Ureter (tissue), 1 donor: ENCODE measurements around the gene RBL2. TPM values are rescaled to one million over a fixed set of nuclear protein-coding genes. Genes with fewer than 3 reads are reported as not detected.
"Not testable (repeated sequence)": the region's sequence is repeated elsewhere in the genome, so short reads cannot be mapped to it uniquely, and the experiment has no call there.

Experiments
- DNase-seq: peaks from one replicate; pipeline ENCODE4 v3.0.0-alpha.2; 2020; ENCODE audit warnings: low spot score
- total RNA-seq: library from RNA; stranded (reverse); gene quantifications from one replicate; pipeline ENCODE4 v1.2.4, GENCODE V29; 2023
- donor health status: DM: yes; HTN: yes; CAD: no.

The RBL2 gene
- total RNA-seq: 74.9 TPM

DNA sequence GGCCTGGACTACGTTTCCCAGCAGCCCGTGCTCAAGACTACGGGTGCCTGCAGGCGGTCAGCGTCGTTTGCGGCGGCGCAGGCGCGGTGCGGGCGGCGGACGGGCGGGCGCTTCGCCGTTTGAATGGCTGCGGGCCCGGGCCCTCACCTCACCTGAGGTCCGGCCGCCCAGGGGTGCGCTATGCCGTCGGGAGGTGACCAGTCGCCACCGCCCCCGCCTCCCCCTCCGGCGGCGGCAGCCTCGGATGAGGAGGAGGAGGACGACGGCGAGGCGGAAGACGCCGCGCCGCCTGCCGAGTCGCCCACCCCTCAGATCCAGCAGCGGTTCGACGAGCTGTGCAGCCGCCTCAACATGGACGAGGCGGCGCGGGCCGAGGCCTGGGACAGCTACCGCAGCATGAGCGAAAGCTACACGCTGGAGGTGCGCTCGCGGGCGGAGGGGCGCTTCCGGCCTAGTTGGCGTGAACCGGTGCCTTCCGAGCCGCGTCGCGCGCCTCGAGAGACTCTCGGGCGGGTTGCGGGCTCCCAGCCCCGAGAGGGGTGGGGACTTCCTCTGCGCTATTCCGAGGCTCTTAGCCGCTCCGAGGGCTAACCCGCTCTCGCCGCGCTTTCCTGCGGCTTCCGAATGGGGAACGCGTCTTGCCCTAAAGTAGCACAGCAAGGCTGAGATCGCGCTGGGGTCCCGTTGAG lies at the start of gene RBL2:
Gene RBL2, plus strand, starts transcription at position 95 of the 689 bp plus-strand sequence. Its CDS starts 86 bp downstream, at position 181.
- peak; percentile 90 for DNase-seq

DNA sequence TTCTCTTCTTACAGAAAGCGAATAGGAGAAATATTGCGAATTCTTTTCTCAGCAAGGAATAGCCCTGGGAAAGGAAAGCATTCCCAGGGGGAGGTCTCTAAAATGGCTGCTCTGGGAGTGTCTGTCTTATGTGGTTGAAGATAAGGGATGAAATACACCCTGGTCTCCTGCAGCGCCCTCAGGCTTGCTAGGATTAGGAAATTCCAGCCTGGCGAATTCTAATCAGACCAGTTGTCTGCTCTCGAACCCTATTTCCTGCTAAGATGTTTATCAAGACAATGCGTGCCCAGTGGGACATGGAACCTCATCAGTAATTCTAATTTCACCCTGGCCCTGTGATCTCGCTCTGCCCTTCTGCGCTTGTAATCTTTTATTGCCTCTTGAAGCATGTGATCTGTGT lies 49.7 kb upstream of the RBL2 start:
- not testable (repeated sequence) for DNase-seq

DNA sequence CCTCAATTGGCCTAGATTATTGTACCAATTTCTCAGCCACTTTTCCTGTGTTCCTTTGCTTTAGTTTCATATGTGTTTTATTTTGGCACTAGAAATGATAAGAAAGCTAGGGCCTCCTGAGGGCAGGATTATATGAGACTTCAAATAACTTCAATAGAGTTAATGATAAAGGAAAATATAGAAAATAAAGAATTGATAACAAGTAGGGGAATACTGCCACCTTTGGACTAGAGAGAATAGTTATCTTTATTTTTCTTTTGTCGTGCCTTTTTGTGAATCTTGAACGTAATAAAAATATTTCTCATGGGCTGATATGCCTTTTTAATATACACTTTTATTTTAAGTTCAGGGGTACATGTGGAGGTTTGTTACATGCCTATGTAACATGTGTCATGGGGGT lies 29.3 kb upstream of the RBL2 start:
- no peak for DNase-seq

DNA sequence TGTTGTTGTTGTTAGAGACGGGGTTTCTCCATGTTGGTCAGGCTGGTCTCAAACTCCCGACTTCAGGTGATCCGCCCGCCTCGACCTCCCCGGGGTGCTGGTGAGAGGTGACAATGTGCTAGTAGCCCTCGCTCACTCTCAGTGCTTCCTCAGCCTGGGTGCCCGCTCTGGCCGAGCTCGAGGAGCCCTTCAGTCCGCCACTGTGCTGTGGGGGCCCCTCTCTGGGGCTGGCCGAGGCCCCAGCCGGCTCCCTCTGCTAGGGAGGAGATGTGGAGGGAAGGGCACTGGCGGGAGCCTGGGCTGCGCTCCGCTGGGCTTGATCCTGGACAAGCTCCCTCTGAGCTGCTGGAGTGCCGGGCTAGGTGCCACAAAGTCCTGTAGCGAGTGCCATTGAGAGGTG lies 21.7 kb upstream of the RBL2 start:
- DNase-seq: no peak

DNA sequence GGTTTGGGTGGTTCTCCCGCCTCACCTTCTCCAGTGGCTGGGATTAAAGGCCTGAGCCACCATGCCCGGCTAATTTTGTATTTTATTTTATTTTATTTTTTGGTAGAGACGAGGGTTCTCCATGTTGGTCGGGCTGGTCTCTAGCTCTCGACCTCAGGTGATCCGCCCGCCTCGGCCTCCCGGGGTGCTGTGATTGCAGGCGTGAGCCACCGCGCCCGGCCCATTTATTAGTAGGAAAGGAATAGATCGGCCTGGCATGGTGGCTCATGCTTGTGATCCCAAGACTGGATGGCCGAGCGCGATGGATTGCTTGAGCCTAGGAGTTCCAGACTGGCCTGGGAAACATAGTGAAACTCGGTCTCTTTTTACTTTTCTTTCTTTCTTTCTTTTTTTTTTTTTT lies 20.4 kb upstream of the RBL2 start:
- no peak for DNase-seq

DNA sequence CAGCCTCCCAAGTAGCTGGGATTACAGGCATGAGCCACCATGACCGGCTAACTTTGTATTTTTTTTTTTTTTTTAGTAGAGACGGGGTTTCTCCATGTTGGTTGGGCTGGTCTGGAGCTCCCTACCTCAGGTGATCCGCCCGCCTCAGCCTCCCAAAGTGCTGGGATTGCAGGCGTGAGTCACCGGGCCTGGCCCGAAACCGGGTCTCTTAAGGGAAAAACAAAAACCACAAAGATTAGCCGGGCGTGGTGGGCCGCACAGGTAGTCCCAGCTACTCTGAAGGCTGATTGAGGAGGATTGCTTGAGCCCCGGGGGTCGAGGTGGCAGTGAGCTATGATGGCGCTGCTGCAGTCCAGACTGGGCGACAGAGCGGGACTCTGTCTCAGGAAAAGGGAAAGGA lies 19.9 kb upstream of the RBL2 start:
- DNase-seq: no peak

DNA sequence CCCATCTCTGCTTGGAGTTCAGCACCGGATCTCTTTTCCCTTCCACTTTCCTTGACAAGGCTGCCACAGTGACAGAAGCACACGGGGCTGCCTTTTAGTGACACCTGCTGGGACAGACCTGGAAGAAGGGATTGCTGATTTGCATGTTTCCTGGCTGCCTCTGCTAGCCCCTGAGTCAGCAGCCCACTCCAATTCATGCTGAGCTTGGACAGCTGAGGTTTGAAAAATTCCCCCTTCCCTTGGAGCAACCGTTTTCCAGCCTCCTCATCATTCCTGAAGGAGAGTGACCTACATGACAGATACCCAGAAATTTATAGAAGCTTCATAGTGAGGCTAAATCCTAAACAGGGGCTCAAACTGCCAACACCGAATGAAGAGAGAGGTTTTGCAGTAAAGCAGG lies 18.8 kb upstream of the RBL2 start:
- DNase-seq: no peak

GRCh38 chr16:53417011-53417410 lies 17.3 kb upstream of the RBL2 start:
- no peak for DNase-seq

DNA sequence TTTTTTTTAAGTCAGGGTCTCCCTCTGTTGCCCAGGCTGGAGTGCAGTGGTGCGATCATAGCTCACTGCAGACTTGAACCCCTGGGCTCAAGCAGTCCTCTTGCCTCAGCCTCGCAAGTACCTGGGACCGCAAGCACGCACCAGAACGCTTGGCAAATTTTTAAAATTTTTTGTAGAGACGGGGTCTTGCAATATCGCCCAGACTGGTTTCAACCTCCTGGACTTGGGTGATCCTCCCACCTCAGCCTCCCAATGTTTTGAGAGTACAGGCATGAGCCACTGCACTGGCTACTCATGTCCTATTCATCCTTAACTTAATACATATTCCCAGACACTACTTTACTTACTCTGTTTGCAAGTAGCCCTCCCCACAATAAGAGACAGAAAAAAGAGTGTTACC lies 16.3 kb upstream of the RBL2 start:
- no peak for DNase-seq

DNA sequence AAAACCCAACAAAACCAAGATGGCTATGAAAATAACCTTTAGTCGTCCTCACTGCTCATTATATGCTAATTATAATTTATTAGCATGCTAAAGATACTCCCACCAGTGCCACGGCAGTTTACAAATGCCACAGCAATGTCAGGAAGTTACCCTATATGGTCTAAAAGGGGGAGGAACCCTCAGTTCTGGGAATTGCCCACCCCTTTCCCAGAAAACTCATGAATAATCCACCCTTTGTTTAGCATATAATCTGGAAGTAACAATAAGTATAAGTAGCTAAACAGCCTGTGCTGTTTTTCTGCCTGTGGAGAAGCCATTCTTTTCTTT lies 14.9 kb upstream of the RBL2 start:
- DNase-seq: not testable (repeated sequence)

DNA sequence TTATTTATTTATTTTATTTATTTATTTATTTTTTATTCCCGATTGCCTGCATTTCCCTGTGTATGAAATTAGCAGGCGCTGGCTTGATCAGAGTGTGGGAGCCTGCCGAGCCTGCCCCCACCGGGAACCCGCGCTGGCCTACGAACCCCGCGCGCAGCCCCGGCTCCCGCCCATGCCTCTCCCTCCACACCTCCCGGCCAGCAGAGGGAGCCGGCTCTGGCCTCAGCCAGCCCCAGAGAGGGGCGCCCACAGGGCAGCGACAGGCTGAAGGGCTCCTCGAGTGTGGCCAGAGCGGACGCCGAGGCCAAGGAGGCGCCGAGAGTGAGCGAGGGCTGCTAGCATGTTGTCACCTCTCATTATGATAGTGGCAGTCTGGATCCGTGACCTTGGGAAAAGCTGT lies 13.0 kb upstream of the RBL2 start:
- DNase-seq: no peak

DNA sequence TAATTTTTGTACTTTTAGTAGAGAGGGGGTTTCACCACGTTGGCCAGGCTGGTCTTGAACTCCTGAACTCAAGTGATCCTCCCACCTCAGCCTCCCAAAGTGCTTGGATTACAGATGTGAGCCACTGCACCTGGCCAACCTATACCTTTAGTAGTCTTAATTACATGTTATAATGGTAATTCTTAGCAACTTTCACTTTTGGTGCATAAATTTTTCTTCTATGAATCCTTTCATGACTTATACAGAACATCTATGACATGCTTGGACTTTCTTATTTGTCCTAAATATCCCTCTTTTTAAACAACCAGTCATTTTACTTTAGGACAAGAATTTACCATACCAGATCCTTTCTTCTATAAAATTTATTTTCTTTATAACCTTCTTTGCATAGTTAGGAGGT lies 10.3 kb upstream of the RBL2 start:
- DNase-seq: not testable (repeated sequence)

DNA sequence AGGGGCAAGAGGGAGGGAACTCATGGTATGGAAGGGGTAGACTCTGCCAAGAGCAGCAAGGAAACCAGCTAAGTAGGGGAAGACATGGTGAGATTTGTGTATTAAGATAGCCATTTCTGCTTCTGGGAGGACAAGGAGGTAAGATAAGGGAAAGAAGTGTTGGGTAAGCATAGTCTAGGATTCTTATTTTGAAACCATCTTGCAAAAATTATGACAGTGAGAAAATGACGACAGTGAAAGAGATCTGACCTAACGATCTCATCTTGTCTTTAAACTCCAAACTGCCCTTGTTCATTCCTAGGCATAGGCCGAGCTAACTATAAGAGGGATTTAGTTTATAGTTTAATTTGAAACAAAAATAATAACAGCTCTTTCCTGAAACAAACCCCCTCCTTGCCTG lies 5.6 kb upstream of the RBL2 start:
- DNase-seq: no peak

DNA sequence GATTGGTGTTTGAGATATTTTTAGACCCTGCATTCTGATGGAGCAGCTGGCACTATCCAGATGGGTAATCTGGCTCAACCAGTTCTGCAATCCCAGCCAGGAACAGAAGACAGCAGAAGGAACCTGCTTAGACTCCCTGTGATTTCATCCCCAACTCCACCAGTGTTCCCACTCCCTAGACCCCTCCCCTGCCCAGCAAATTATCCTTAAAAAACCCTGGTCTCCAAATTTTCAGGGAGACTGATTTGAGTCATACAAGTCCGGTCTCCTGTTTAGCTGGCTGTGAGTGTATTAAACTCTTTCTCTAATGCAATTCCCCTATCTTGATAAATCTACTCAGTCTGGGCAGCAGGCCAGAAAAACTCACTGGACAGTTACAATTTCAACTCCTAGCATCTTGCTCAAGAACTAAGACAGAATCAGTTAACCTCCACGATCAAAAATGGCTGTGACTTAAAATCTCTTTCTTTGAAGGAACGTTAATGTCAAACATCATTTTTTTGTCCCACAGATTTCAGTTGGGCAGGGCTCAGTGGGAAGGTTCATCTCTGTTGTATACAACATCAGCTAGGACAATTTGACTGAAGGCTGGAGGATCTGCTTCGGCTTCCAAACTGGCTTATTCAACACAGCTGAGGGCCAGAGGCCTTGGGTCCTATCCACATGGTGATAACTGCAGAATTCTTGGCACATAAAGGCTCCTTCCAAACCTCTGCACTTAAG lies 4.9 kb upstream of the RBL2 start:
- peak; percentile 79 for DNase-seq

DNA sequence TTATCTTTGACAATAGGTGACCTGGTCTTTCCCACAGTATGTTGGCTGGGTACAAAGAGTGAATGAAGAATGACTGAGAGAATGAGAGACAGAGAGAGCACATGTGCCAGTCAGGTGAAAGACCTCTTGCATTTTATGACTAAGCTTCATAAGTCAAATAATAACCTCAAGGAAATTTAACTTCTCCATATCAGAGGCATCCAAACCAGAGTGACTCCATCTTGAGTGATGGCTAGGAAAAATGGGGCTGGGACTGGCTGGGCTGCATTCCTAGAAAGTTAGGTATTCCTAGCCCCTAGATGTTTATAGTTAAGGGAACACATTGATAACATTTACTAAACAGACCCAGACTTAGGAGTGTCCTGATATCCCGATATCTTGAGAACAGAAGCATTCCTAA lies 3.9 kb upstream of the RBL2 start:
- no peak for DNase-seq

DNA sequence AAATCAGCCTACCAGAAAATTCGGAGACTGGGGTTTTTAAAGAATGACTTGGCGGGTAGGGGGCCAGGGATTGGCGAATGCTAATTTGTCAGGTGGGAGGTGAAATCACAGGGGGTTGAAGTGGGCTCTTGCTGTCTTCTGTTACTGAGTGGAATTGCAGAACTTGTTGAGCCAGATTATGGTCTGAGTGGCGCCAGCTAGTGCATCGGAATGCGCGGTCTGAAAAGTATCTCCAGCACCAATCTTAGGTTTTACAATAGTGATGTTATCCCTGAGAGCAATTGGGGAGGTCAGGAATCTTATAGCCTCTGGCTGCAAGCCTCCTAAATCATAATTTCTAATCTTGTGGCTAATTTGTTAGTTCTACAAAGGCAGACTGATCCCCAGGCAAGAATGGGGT lies 762 bp upstream of the RBL2 start:
- DNase-seq: no peak

- no peak for DNase-seq
Measured at GRCh38 chr16:53433930-53434376, 318 bp upstream of the RBL2 start.

- DNase-seq: peak; percentile 82
Measured at GRCh38 chr16:53435066-53435688, 906 bp downstream of the RBL2 start.

DNA sequence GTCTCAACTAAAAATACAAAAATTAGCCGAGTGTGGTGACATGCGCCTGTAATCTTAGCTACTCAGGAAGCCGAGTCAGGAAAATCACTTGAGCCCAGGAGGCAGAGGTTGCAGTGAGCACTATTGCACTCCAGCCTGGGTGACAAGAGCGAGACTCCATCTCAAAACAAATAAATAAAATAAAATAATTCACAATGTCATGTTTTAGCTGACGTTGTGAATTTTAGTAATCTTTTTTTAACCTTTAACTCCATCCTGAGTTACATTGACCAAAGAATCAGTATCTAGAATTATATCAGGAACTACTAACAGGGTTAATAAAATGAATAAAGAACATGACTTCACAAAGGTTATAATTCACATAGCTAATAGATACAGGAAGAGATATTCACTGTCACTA lies 5.9 kb downstream of the RBL2 start:
- DNase-seq: no peak

DNA sequence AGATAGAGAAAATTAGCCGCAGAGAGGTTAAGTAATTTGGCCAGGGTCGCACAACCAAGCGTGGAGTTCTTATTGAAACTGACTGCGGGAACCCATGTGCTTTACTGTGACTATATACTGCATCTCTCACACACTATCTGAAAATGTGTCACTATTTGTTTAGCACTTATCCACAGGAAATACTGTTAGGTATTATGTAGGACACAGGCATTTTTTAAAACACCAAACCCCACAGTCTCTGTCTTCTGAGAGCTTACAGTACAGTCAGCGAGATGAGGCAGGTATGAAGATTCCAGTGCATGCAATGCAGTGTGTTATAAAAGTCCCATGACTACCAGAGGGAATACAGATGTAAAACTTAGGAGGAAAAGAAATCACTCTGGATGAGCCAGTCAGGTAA lies 11.3 kb downstream of the RBL2 start:
- DNase-seq: no peak

GRCh38 chr16:53446090-53446489 lies 11.8 kb downstream of the RBL2 start:
- no peak for DNase-seq

DNA sequence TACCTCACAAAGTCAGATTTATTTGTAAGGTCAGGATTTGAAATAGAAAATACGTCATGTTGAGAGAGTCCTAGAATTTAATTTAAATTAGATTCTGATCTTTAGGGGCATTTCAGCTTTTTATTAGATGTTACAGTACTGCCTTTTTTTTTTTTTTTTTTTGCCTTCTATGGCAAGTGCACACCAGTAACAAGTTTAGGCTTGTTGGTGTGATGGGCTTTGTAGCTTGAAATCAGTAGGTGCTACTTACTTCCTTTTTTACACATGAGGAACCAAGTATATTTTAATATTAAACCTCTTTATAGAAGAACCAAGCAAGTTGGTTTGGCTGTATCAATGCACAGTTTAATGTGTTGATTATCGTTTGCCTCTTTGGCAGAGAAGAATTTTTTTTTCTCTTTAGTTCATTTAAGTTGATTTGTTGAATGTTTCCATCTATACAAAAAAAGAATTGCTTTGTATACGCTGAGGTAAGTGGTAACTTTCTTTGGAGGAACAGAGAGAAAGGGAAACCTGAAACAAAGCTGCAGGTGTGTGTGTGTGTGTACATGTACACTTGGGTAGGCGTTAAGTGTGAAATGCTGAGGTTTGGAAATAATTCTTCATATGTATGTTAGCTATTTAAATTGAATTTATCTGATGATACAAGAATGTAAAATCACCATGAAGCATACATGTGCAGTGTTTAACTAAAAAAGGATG lies 15.7 kb downstream of the RBL2 start:
- no peak for DNase-seq

DNA sequence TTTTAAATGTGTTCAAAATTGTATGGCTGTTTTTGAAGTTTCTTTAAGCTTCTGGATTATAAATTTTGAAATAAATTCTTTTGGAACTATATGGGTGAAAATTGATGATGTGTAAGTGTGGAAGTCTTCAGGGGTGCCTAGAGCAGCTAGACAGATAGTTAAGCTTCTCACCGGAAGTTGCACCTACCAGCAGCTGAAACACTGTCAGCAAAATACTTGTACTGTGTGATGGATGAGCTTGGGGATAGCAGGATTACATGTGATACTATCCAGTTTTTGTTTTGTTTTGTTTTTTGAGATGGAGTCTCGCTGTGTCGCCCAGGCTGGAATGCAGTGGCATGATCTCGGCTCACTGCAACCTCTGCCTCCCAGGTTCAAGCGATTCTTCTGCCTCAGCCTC lies 19.7 kb downstream of the RBL2 start:
- no peak for DNase-seq
